Lower lobe of right lung (tissue), 2 donors: ENCODE data around the gene KCP. TPM values are rescaled to one million over a fixed set of nuclear protein-coding genes. Genes with fewer than 3 reads are reported as not detected.
A peak's percentile ranks its signal among the peaks of the same experiment; 100 is the strongest.

Source experiments
- ATAC-seq, 2 donors: fragments of 200-7000 bp; cut with Tn5 transposase; one replicate each; pipeline ENCODE4 v1.9.1; 2020 to 2022; ENCODE audit warnings: mild to moderate bottlenecking in 2 of 2, moderate library complexity in 2 of 2
- DNase-seq: peaks from one replicate; pipeline ENCODE4 v3.0.0-alpha.2; 2020
- H3K27ac ChIP-seq: fragments of 200-600 bp; one replicate; pipeline ENCODE4 v1.8.0; 2022
- H3K27me3 ChIP-seq: fragments of 200-600 bp; one replicate; pipeline ENCODE4 v1.8.0; 2022; ENCODE audit warnings: low read depth
- H3K36me3 ChIP-seq: fragments of 200-600 bp; one replicate; pipeline ENCODE4 v1.8.0; 2022; ENCODE audit warnings: mild to moderate bottlenecking
- H3K4me1 ChIP-seq: fragments of 200-600 bp; one replicate; pipeline ENCODE4 v1.8.0; 2022
- H3K4me3 ChIP-seq: fragments of 200-600 bp; one replicate; pipeline ENCODE4 v1.8.0; 2022; ENCODE audit warnings: mild to moderate bottlenecking
- H3K9me3 ChIP-seq: fragments of 200-600 bp; one replicate; pipeline ENCODE4 v1.8.0; 2022
- intact Hi-C: fragments of 100-400 bp; cut with DNase I; formaldehyde crosslinking; loops from one replicate; pipeline ENCODE4 v1.11.0; 2022
- total RNA-seq: library from RNA; stranded (reverse); fragmentation: NEBNext Ultra II Directional; extraction: Animal tissue kit (Norgen Biotek cat#: 25700); gene quantifications from one replicate; pipeline ENCODE4 v1.2.1, GENCODE V29; 2021
- TF ChIP-seq, protein P1 (sequence below): fragments of 200-600 bp; IDR thresholded peaks from one replicate; pipeline ENCODE4 v1.8.0; 2022; ENCODE audit warnings: antibody characterized with exemption, mild to moderate bottlenecking
- donor health status: DM: no; HTN: yes; CAD: no; lungs with severe emphysema.

KCP gene
- total RNA-seq, 1 donor from 2014 or later: 1.3 TPM

DNA sequence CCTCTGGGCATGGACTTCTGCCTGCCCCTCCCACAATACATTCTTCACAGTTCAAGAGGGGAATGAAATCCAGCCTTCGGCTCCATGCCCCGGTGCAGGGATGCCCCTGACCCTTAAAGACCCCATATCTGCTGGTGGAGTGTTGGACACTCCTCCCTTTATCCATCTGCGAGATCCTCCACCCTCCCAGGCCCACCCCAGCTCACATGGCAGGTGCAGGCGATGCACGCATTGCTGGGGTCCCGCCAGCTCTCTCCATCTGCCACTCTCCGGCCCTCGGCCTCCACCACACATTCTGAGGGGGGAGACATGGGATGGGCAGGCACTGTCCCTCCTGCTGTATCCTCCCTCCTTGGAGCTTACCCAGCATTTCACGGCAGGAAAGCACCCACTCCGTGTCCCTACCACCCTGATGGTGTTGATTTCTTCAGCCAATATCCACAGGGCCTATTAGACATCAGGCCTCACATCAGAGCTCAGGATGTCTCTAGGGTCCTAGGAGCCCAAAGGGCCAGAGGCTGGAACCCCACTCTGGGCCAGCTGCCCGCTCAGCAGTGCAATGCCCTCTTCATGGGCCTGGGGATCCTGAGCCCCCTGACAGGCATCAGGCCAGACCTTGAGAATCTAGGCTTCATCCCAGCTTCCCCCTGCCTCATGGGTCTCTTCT is 29.6 kb downstream of the KCP start:
- Histone ChIP-seq H3K9me3 (no peaks in the 10 kb centered on the region), H3K4me3 (no peak overlapping the region), H3K36me3 (no peaks in the 10 kb centered on the region), H3K27ac (no peak overlapping the region), H3K4me1 (no peaks in the 10 kb centered on the region), H3K27me3 (no peaks in the 10 kb centered on the region)
- no peak for DNase-seq
- intact Hi-C loops: no loop called here
- TF ChIP-seq, protein P1, sequence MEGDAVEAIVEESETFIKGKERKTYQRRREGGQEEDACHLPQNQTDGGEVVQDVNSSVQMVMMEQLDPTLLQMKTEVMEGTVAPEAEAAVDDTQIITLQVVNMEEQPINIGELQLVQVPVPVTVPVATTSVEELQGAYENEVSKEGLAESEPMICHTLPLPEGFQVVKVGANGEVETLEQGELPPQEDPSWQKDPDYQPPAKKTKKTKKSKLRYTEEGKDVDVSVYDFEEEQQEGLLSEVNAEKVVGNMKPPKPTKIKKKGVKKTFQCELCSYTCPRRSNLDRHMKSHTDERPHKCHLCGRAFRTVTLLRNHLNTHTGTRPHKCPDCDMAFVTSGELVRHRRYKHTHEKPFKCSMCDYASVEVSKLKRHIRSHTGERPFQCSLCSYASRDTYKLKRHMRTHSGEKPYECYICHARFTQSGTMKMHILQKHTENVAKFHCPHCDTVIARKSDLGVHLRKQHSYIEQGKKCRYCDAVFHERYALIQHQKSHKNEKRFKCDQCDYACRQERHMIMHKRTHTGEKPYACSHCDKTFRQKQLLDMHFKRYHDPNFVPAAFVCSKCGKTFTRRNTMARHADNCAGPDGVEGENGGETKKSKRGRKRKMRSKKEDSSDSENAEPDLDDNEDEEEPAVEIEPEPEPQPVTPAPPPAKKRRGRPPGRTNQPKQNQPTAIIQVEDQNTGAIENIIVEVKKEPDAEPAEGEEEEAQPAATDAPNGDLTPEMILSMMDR: no peak
- ATAC-seq: no peak

DNA sequence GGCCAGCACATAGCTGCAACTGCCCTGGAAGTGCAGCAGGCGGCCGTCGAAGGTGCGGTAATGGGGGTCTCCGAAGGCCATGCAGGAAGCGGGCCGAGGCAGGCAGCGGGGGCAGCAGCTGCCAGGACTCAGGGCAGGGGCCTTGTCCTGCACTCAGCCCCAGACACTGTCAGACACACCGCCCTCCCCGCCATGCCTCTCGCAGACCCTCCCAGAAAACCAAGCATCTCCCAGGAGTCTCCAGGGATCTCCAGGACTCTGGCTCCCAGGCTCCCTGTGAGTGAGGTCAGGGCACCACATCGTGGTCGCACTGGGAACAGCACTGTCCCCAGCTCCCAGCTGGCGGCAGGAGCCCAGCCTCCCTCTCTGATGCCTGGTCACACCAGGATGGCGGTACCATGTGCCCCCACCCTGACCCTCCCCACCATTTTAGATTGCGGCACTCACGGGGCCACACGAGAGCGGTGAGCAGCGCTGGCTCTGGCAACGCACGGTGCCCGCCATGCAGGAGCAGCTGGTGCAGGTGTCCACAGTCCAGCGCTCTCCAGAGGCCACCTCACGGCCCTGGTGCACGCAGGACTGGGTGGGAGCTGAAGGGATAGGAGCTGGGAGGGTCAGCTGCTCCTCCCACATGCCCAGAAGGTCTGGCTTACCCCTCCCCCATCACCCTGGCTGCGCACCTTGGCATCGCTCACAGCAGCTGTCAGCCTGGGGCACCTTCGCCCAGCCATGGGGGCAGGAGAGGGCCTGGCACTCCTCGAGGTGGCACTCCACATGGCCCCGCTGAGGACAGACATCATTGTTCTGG is 30.4 kb downstream of the KCP start:
- Histone ChIP-seq H3K27me3 (no peaks in the 10 kb centered on the region), H3K9me3 (no peaks in the 10 kb centered on the region), H3K36me3 (no peaks in the 10 kb centered on the region), H3K4me3 (no peak overlapping the region), H3K4me1 (no peaks in the 10 kb centered on the region), H3K27ac (no peak overlapping the region)
- ATAC-seq: peak; percentile 79 to 86
- TF ChIP-seq, protein P1: peak; percentile 81
- peak; percentile 67 for DNase-seq
- intact Hi-C loops: no loop called here

DNA sequence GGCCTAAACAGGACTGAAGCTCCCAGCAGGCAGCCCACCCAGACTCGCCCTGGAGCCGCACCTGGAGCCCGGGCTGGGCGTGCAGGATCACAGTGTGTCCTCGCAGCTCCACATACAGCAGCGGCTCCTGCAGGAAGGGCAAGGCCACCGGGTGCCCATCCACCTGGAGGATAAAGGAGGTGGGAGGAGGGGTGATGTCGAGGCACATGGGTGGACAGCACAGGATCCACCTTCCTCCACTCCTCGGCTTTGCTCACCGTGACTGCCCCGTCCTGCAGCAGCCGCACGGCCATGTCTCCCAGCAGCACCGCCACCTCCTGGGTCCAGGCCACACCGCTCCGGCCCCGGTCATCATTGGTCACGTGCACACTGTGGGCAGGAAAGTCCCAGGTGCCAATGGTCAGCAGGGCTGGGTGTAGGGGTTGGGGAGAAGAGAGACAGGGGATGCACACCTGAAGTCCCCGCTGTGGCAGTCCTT is 31.0 kb downstream of the KCP start:
- Histone ChIP-seq H3K4me3 (no peak overlapping the region), H3K27me3 (no peaks in the 10 kb centered on the region), H3K9me3 (no peaks in the 10 kb centered on the region), H3K4me1 (no peaks in the 10 kb centered on the region), H3K27ac (no peak overlapping the region), H3K36me3 (no peaks in the 10 kb centered on the region)
- peak; percentile 41 for DNase-seq
- TF ChIP-seq, protein P1: no peak
- intact Hi-C loops: no loop called here
- no peak for ATAC-seq

DNA sequence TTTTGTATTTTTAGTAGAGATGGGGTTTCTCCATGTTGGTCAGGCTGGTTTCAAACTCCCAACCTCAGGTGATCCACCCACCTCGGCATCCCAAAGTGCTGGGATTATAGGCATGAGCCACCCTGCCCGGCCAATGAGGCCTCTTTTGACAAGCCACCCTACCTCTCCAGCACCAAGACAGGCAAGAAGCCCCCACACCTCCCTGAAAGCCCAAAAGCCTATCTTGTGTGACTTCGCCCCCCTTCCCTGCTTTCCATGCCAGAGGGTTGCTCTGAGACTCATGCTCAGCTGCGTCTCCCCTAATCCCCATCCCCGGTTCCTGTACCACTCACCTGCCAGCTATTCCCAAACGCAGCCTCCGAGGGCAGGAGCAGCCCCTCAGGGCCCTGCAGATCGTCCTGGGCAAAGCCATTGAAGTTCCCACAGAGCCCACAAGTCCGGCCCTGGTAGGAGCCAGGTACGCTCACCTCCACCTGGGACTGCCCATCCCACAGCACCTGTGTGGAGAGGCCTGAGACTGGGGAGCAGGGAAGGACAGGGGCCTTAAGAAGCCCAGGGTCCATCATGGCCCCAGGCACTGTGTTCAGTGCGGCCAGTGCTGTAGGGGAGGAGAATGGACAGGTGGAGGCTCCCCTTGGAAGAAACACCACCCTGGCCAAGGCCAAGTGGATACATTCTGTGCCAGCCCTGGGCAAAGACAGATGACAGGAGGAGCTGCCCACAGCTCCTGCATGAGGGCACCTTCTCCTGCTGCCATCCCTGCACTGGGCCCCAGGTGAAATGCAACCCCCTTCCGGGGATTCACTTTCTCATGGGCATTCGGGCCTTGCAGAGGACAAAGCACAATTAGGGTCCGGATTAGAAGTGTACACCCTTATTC is 32.0 kb downstream of the KCP start:
- TF ChIP-seq, protein P1: no peak
- Histone ChIP-seq H3K4me3 (no peak overlapping the region), H3K4me1 (no peaks in the 10 kb centered on the region), H3K36me3 (no peaks in the 10 kb centered on the region), H3K27ac (no peak overlapping the region), H3K9me3 (no peaks in the 10 kb centered on the region), H3K27me3 (no peaks in the 10 kb centered on the region)
- intact Hi-C loops: no loop called here
- peak; percentile 34 for DNase-seq
- no peak for ATAC-seq

DNA sequence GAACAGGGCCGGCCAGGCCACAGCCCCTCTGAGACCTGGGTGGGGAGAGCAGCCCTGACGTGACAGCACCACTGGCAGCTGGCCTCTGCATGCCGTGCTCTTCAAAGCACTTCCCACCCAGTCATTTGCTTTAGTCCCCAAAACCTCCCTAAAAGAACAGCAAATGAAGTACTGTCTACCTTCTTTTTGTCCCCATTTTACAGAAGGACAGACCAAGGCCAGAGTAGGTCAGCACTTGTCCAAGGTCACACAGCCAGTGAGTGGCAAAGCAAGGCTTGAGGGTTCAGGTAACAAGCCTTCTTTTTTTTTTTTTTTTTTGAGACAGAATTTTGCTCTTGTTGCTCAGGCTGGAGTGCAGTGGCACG is 32.8 kb downstream of the KCP start:
- H3K4me3 ChIP-seq: no peak overlapping the region
- H3K36me3 ChIP-seq: no peaks in the 10 kb centered on the region
- ATAC-seq: no peak
- no peaks in the 10 kb centered on the region for H3K9me3 ChIP-seq
- no peaks in the 10 kb centered on the region for H3K27me3 ChIP-seq
- intact Hi-C loops: no loop called here
- no peak overlapping the region for H3K27ac ChIP-seq
- no peaks in the 10 kb centered on the region for H3K4me1 ChIP-seq
- no peak for DNase-seq
- TF ChIP-seq, protein P1: no peak
